Tibial nerve (tissue), 4 donors: ENCODE results near the gene ALPL. TPM values are rescaled to one million over a fixed set of nuclear protein-coding genes. Genes with fewer than 3 reads are reported as not detected.

Source experiments
- DNase-seq, 2 donors: peaks; one replicate each; pipeline ENCODE4 v3.0.0-alpha.2; 2019; ENCODE audit warnings: low spot score in 2 of 2
- H3K27ac ChIP-seq, 4 donors: fragments of 200-600 bp; sonication (generic) in 3 of 4; one replicate each; pipeline ENCODE4 v1.5.1; 2017 to 2019; ENCODE audit warnings: mild to moderate bottlenecking in 1 of 4
- H3K27me3 ChIP-seq, 2 donors: fragments of 200-600 bp; sonication (generic) in 1 of 2; one replicate each; pipeline versions ENCODE4 v1.5.1 to v1.6.0; 2017 to 2019
- H3K36me3 ChIP-seq, 3 donors: fragments of 200-600 bp; sonication (generic); one replicate each; pipeline ENCODE4 v1.5.1; 2018 to 2019
- H3K4me1 ChIP-seq, 4 donors: fragments of 200-600 bp; sonication (generic) in 3 of 4; one replicate each; pipeline ENCODE4 v1.5.1; 2017 to 2019
- H3K4me3 ChIP-seq, 4 donors: fragments of 200-600 bp; sonication (generic) in 3 of 4; one replicate each; pipeline ENCODE4 v1.5.1; 2017 to 2019; ENCODE audit warnings: mild to moderate bottlenecking in 1 of 4, moderate library complexity in 1 of 4
- H3K9me3 ChIP-seq, 4 donors: fragments of 200-600 bp; sonication (generic) in 3 of 4; one replicate each; pipeline ENCODE4 v1.5.1; 2017 to 2019
- CTCF ChIP-seq, 5 experiments: fragments of 200-600 bp in 3 of 5; fragments of 450-650 bp in 2 of 5; sonication (generic) in 3 of 5; IDR thresholded peaks; one replicate each; pipeline ENCODE4 v1.5.1; 2016 to 2019; ENCODE audit warnings: antibody characterized with exemption in 5 of 5, mild to moderate bottlenecking in 3 of 5, moderate library complexity in 2 of 5
- EP300 ChIP-seq, 2 donors: sonication (generic); formaldehyde crosslinking; IDR thresholded peaks; one replicate each; pipeline ENCODE4 v1.6.1; 2017; ENCODE audit warnings: antibody characterized with exemption in 2 of 2, mild to moderate bottlenecking in 1 of 2
- POLR2A ChIP-seq, 2 donors: fragments of 450-650 bp; IDR thresholded peaks; one replicate each; pipeline ENCODE4 v1.6.1; 2017; ENCODE audit warnings: antibody characterized with exemption in 2 of 2, mild to moderate bottlenecking in 2 of 2, moderate library complexity in 2 of 2
- WGBS, 2 donors: methylation state at CpG; one replicate each; pipeline ENCODE4 v1.1.5; 2018; 5-methylcytosine and 5-hydroxymethylcytosine counted together
- total RNA-seq, 4 donors: library from RNA; depleted of rRNA; stranded (reverse); fragments of >200 nt; gene quantifications; one replicate each; pipeline ENCODE4 v1.1.0, GENCODE V29; 2016

The ALPL gene
- total RNA-seq, 4 donors from 2014 or later, result 3.9 to 19.2 (median 7.5) TPM

DNA sequence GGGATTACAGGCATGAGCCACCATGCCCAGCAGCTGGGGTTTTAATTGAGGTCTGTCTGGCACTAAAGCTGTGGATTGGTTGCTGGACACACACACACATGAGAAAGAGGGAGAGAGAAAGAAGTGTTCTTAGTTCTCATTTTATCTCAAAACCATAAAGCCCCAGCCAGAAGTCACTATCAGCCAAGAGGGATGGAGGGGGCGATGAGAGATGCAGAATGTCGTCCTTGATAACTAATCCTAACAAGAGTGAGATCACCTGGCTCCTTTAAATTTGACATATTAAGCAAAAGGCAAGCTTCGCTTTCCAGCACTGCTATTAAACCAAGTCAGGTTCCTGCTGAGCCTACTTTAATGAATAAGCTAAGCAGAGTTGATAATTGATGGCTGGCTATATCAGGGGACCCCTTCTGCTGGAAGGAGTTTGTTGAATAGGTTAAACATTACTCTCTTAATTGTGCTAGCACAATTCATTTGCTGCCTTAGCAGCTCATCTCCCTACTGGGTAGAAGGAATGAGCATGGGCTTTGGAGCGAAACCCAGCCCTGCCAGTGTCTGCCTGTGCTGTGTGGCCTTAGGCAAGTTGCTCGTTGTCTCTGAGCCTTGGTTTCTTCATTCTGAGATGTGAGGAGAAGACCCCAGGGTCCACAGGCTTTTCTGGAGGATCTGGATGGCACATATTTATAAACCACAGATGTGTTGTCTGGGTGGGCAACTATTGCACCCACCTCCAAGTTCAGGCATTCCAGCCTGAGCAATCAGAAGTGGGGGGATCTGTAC lies 50.8 kb downstream of the ALPL start:
- Histone ChIP-seq H3K4me3 (no peak overlapping the region), H3K9me3 (no peaks in the 10 kb centered on the region), H3K4me1 (no peaks in the 10 kb centered on the region), H3K27me3 (peaks cover 0 to 9% of the 10 kb centered on the region in 2 donors), H3K27ac (no peak overlapping the region), H3K36me3 (no peaks in the 10 kb centered on the region)
- TF ChIP-seq CTCF (IDR thresholded peaks at IDR 0.05) (no peak), POLR2A (IDR thresholded peaks at IDR 0.05) (no peak), EP300 (IDR thresholded peaks at IDR 0.05) (no peak)
- 85 to 94% methylated on average over 5 of the region's 5 CpGs for WGBS, 2 donors
- no peak for DNase-seq

- 85 to 94% methylated on average over 9 to 12 of the region's 12 CpGs for WGBS, 2 donors
- Histone ChIP-seq H3K36me3 (no peaks in the 10 kb centered on the region), H3K4me3 (no peak overlapping the region), H3K27ac (no peak overlapping the region), H3K4me1 (no peaks in the 10 kb centered on the region), H3K9me3 (no peaks in the 10 kb centered on the region), H3K27me3 (peaks cover 0 to 9% of the 10 kb centered on the region in 2 donors)
- no peak for TF ChIP-seq CTCF (IDR thresholded peaks at IDR 0.05)
- TF ChIP-seq POLR2A (IDR thresholded peaks at IDR 0.05), result no peak
- TF ChIP-seq EP300 (IDR thresholded peaks at IDR 0.05), result no peak
- no peak for DNase-seq
Measured at GRCh38 chr1:21560916-21561638, 51.9 kb downstream of the ALPL start.

DNA sequence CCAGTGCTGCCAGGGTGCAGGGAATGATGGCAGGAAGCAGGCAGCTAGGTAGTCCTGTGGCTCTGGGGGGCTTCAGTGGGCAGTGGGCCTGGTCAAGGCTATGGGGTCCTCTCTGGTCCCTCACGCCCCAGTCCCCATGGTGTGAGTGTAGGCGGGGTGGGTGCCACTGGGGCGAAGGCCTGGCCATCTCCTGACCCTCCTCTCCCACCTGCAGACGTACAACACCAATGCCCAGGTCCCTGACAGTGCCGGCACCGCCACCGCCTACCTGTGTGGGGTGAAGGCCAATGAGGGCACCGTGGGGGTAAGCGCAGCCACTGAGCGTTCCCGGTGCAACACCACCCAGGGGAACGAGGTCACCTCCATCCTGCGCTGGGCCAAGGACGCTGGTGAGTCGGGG lies 53.7 kb downstream of the ALPL start:
- Histone ChIP-seq H3K36me3 (no peaks in the 10 kb centered on the region), H3K4me3 (no peak overlapping the region), H3K9me3 (no peaks in the 10 kb centered on the region), H3K27me3 (peaks cover 0 to 9% of the 10 kb centered on the region in 2 donors), H3K27ac (no peak overlapping the region), H3K4me1 (no peaks in the 10 kb centered on the region)
- no peak for DNase-seq
- no peak for TF ChIP-seq EP300 (IDR thresholded peaks at IDR 0.05)
- TF ChIP-seq CTCF (IDR thresholded peaks at IDR 0.05), result no peak
- no peak for TF ChIP-seq POLR2A (IDR thresholded peaks at IDR 0.05)
- 94 to 95% methylated on average over 8 to 15 of the region's 15 CpGs for WGBS, 2 donors

DNA sequence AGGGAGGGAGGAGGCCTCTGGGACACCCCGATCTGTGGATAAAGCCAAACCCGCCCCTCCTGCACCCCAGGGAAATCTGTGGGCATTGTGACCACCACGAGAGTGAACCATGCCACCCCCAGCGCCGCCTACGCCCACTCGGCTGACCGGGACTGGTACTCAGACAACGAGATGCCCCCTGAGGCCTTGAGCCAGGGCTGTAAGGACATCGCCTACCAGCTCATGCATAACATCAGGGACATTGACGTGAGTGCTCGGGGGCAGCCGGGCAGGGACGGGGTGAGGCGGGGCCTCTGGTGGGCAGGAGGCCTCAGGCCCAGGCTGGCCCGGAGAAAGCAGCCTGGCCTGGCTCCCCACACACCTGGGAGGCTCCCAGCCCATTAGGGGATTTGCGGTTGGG lies 54.7 kb downstream of the ALPL start:
- Histone ChIP-seq H3K27ac (no peak overlapping the region), H3K9me3 (no peaks in the 10 kb centered on the region), H3K36me3 (no peaks in the 10 kb centered on the region), H3K27me3 (no peaks in the 10 kb centered on the region), H3K4me1 (no peaks in the 10 kb centered on the region), H3K4me3 (no peak overlapping the region)
- no peak for DNase-seq
- no peak for TF ChIP-seq EP300 (IDR thresholded peaks at IDR 0.05)
- TF ChIP-seq CTCF (IDR thresholded peaks at IDR 0.05), result no peak
- no peak for TF ChIP-seq POLR2A (IDR thresholded peaks at IDR 0.05)
- WGBS, 2 donors, result 80 to 87% methylated on average over 4 to 17 of the region's 17 CpGs

DNA sequence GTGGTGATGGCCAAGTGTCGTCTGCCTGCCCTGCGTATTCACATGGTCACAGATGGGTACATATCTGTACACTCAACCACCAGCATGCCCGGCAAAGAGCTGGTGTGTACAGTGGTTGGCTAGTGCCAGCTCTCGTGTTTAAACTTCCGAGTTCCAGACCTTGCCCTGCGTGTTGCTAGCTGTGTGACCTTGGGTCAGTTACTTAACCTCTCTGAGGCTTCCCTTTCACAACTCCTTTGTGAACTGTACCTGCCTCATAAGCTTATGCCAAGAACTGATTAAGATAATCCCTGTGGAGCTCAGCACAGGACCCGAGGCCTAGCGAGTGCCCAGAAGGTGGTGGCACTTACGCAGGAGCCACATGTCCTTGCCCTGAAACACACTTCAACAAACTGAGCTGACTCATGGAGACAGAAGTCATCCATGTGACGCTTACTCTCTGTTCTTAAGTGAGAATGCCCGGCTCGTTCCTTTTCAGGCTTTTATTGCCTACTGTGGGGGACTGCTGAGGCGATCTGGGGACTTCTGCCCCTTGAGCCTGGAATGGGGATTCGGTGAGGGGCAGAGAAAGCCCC lies 55.4 kb downstream of the ALPL start:
- DNase-seq, result no peak
- Histone ChIP-seq H3K36me3 (no peaks in the 10 kb centered on the region), H3K4me3 (no peak overlapping the region), H3K27ac (no peak overlapping the region), H3K9me3 (no peaks in the 10 kb centered on the region), H3K4me1 (no peaks in the 10 kb centered on the region), H3K27me3 (no peaks in the 10 kb centered on the region)
- no peak for TF ChIP-seq EP300 (IDR thresholded peaks at IDR 0.05)
- no peak for TF ChIP-seq CTCF (IDR thresholded peaks at IDR 0.05)
- TF ChIP-seq POLR2A (IDR thresholded peaks at IDR 0.05), result no peak
- 81 to 87% methylated on average over 14 of the region's 14 CpGs for WGBS, 2 donors
